Measurements from ENCODE around the gene VN1R5.

VN1R5 gene

DNA sequence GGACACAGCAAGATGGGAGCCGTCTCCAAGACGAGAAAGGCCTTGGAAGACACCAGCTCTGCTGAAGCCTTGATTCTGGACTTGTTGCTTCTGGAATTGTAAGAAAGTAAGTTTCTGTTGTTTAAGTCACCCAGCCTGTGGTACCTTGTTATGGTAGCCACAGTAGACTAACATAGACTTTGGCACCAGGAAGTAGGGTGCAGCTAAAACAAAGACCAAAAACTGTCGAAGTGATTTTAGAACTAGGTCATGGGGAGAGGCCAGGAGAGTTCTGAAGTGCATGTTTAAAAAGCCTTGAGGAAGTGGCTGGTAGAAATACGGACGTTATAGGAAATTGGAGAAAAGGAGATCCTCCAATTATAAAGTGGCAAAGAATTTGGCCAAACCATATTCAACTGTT lies 47.3 kb downstream of the VN1R5 start:
- no peak for DNase-seq

DNA sequence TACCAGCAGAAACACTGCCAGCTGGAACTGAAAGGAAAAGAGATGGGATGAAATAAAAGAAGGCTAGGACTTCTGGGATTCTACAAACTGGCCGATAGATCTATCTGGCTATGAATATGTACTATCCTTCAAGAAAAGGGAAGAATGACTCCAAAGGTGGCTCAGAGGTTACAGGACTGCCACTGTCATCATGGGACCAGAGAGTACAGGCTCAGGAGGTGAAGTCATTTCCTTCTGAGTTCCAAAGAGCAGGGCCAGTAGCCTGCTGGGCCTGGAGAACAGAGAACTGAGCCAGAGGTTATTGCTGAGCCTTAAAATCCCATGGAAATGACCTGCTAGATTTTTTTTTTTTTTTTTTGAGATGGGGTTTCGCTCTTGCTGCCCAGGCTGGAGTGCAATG lies 48.2 kb downstream of the VN1R5 start:
- DNase-seq: no peak

All from NCI-H1417 (cell line).